ENCODE measurements around the gene SFMBT2. TPM values are rescaled to one million over a fixed set of nuclear protein-coding genes. Genes with fewer than 3 reads are reported as not detected.

Gene SFMBT2
- total RNA-seq, 1 experiment from 2014 or later, result 14.3 TPM

DNA sequence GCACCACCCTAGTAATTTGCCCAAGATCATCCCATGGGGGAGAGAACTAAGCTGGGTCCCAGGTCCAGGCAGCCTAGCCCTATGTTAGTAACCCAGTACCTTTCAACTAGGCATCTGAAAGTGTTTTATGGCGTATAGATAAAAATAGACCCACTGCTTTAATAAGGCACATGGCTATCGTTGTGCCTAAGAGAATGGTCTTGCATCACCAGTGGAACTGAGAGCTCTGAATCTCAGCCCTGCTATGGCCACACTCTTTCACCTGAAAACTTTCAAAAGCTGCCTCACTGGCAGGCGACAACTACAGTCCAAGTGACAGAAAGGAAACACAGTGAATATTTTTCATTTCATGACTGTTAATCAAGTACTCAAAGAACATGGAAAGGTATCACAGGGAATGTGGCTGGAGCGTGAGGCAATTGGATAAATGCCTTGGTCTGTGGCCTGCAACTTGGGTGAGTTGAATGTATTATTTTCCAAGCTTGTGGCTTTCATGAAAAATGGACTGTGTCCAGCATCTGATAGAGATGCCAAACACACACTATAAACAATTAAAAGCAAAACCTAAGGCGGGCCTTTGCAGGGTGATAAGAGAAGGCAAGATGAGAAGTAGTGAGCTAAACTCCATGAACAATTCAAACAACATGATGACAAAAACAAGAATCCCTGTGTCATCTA, 18.0 kb upstream of the SFMBT2 start:
- Mint-ChIP-seq H3K36me3 (no peaks in the 10 kb centered on the region), H3K4me3 (no peak overlapping the region), H3K27ac (no peak overlapping the region), H3K27me3 (ENCODE audit: low read depth) (peaks cover 24% of the 10 kb centered on the region), H3K9me3 (no peaks in the 10 kb centered on the region), H3K4me1 (peaks cover 60% of the 10 kb centered on the region)
- ChIA-PET POLR2A (no interaction called here), CTCF (interaction anchor here (0.6 to 1.4 kb wide), 4 partner anchors 42 to 509 kb away, joined by 3 to 4 read pairs (median 3); no protein-coding TSS in a partner anchor)
- ATAC-seq (no peak), DNase-seq (ENCODE audit: low spot score) (no peak)
- no peak for TF ChIP-seq RELA (CRISPR knock-in tag; IDR thresholded peaks at IDR 0.05; ENCODE audit: borderline replicate concordance)
- TF ChIP-seq, protein P1, sequence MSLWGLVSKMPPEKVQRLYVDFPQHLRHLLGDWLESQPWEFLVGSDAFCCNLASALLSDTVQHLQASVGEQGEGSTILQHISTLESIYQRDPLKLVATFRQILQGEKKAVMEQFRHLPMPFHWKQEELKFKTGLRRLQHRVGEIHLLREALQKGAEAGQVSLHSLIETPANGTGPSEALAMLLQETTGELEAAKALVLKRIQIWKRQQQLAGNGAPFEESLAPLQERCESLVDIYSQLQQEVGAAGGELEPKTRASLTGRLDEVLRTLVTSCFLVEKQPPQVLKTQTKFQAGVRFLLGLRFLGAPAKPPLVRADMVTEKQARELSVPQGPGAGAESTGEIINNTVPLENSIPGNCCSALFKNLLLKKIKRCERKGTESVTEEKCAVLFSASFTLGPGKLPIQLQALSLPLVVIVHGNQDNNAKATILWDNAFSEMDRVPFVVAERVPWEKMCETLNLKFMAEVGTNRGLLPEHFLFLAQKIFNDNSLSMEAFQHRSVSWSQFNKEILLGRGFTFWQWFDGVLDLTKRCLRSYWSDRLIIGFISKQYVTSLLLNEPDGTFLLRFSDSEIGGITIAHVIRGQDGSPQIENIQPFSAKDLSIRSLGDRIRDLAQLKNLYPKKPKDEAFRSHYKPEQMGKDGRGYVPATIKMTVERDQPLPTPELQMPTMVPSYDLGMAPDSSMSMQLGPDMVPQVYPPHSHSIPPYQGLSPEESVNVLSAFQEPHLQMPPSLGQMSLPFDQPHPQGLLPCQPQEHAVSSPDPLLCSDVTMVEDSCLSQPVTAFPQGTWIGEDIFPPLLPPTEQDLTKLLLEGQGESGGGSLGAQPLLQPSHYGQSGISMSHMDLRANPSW (CRISPR knock-in tag; conservative IDR thresholded peaks at IDR 0.05; ENCODE audit: low read depth), result no peak
- no peak for TF ChIP-seq KAT7 (CRISPR knock-in tag; IDR thresholded peaks at IDR 0.05; ENCODE audit: borderline replicate concordance)
- no peak for TF ChIP-seq ETV6 (CRISPR knock-in tag; IDR thresholded peaks at IDR 0.05)
- no peak for TF ChIP-seq ZBTB21 (CRISPR knock-in tag; IDR thresholded peaks at IDR 0.05; ENCODE audit: borderline replicate concordance)
- TF ChIP-seq, protein P2, sequence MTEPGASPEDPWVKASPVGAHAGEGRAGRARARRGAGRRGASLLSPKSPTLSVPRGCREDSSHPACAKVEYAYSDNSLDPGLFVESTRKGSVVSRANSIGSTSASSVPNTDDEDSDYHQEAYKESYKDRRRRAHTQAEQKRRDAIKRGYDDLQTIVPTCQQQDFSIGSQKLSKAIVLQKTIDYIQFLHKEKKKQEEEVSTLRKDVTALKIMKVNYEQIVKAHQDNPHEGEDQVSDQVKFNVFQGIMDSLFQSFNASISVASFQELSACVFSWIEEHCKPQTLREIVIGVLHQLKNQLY (CRISPR knock-in tag; IDR thresholded peaks at IDR 0.05), result no peak
- TF ChIP-seq, protein P3, sequence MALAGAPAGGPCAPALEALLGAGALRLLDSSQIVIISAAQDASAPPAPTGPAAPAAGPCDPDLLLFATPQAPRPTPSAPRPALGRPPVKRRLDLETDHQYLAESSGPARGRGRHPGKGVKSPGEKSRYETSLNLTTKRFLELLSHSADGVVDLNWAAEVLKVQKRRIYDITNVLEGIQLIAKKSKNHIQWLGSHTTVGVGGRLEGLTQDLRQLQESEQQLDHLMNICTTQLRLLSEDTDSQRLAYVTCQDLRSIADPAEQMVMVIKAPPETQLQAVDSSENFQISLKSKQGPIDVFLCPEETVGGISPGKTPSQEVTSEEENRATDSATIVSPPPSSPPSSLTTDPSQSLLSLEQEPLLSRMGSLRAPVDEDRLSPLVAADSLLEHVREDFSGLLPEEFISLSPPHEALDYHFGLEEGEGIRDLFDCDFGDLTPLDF (CRISPR knock-in tag; IDR thresholded peaks at IDR 0.05), result no peak
- TF ChIP-seq, protein P4, sequence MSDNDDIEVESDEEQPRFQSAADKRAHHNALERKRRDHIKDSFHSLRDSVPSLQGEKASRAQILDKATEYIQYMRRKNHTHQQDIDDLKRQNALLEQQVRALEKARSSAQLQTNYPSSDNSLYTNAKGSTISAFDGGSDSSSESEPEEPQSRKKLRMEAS (CRISPR knock-in tag; IDR thresholded peaks at IDR 0.05), result no peak
- TF ChIP-seq ZNF317 (CRISPR knock-in tag; IDR thresholded peaks at IDR 0.05; ENCODE audit: borderline replicate concordance, low read depth), result no peak
- no peak for TF ChIP-seq ZNF138 (CRISPR knock-in tag; conservative IDR thresholded peaks at IDR 0.05)
- TF ChIP-seq, protein P5, sequence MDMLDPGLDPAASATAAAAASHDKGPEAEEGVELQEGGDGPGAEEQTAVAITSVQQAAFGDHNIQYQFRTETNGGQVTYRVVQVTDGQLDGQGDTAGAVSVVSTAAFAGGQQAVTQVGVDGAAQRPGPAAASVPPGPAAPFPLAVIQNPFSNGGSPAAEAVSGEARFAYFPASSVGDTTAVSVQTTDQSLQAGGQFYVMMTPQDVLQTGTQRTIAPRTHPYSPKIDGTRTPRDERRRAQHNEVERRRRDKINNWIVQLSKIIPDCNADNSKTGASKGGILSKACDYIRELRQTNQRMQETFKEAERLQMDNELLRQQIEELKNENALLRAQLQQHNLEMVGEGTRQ (CRISPR knock-in tag; IDR thresholded peaks at IDR 0.05), result no peak
- no peak for TF ChIP-seq SMAD4 (CRISPR knock-in tag; IDR thresholded peaks at IDR 0.05)
- TF ChIP-seq, protein P6, sequence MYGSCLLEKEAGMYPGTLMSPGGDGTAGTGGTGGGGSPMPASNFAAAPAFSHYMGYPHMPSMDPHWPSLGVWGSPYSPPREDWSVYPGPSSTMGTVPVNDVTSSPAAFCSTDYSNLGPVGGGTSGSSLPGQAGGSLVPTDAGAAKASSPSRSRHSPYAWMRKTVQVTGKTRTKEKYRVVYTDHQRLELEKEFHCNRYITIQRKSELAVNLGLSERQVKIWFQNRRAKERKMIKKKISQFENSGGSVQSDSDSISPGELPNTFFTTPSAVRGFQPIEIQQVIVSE (CRISPR knock-in tag; IDR thresholded peaks at IDR 0.05; ENCODE audit: borderline replicate concordance), result no peak
- TF ChIP-seq, protein P7, sequence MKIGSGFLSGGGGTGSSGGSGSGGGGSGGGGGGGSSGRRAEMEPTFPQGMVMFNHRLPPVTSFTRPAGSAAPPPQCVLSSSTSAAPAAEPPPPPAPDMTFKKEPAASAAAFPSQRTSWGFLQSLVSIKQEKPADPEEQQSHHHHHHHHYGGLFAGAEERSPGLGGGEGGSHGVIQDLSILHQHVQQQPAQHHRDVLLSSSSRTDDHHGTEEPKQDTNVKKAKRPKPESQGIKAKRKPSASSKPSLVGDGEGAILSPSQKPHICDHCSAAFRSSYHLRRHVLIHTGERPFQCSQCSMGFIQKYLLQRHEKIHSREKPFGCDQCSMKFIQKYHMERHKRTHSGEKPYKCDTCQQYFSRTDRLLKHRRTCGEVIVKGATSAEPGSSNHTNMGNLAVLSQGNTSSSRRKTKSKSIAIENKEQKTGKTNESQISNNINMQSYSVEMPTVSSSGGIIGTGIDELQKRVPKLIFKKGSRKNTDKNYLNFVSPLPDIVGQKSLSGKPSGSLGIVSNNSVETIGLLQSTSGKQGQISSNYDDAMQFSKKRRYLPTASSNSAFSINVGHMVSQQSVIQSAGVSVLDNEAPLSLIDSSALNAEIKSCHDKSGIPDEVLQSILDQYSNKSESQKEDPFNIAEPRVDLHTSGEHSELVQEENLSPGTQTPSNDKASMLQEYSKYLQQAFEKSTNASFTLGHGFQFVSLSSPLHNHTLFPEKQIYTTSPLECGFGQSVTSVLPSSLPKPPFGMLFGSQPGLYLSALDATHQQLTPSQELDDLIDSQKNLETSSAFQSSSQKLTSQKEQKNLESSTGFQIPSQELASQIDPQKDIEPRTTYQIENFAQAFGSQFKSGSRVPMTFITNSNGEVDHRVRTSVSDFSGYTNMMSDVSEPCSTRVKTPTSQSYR (CRISPR knock-in tag; IDR thresholded peaks at IDR 0.05), result no peak
- TF ChIP-seq RORB (CRISPR knock-in tag; IDR thresholded peaks at IDR 0.05), result no peak
- TF ChIP-seq, protein P8, sequence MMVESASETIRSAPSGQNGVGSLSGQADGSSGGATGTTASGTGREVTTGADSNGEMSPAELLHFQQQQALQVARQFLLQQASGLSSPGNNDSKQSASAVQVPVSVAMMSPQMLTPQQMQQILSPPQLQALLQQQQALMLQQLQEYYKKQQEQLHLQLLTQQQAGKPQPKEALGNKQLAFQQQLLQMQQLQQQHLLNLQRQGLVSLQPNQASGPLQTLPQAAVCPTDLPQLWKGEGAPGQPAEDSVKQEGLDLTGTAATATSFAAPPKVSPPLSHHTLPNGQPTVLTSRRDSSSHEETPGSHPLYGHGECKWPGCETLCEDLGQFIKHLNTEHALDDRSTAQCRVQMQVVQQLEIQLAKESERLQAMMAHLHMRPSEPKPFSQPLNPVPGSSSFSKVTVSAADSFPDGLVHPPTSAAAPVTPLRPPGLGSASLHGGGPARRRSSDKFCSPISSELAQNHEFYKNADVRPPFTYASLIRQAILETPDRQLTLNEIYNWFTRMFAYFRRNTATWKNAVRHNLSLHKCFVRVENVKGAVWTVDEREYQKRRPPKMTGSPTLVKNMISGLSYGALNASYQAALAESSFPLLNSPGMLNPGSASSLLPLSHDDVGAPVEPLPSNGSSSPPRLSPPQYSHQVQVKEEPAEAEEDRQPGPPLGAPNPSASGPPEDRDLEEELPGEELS (CRISPR knock-in tag; IDR thresholded peaks at IDR 0.05), result no peak
- TF ChIP-seq IRF2 (CRISPR knock-in tag; IDR thresholded peaks at IDR 0.05; ENCODE audit: borderline replicate concordance, low read depth), result no peak
